Activated naive CD4-positive, alpha-beta T cell treated with Interleukin-2 at 50 U/mL for 16 hours (primary cell): ENCODE measurements around the gene SLC35A5.

Experiments
- DNase-seq: peaks from one replicate; pipeline ENCODE4 v3.0.0-alpha.2; 2020

Gene SLC35A5

GRCh38 chr3:112627919-112628466 is 66.1 kb downstream of the SLC35A5 start:
- no peak for DNase-seq

GRCh38 chr3:112629425-112629824 is 67.6 kb downstream of the SLC35A5 start:
- peak; percentile 39 for DNase-seq

- DNase-seq = no peak
These were observed 69.4 kb downstream of the SLC35A5 start for GRCh38 chr3:112631257-112631656.

DNA sequence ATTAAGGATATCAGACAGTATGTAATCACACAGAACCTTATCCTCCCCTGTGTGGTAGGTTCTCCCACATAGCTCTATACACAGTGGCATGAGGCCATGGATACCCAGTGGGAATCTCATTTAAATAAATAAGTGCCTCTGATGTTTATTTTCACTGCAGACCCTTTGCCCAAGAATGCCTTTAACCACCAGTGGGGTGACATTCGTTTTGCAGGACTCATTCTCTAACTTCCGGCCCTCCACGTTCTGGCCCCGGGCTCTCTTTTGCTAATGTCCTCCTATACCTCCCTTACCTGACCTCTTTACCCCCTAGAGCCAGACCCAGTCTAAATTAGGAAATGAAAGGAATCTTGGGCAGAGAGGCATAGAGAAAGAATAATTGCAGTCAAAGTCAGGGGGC is 70.8 kb downstream of the SLC35A5 start:
- DNase-seq = no peak

DNA sequence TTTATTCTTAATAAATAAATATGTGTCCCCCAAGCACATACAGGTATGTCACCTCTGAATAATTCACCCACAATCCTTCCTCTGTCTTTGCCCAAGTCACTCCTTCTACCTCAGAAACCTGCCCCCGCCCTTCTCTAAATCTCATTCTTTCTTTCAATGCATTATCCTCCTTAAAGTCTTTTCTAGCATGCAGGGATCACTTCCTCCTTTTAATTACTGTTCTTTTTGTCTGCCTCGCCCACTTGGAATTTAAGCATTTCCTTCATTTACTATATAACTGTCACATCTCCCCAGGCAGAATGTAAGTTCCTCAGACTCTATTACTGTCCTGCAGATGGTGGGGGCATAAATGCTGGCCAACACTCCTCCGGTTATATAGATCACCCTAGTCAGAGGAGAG is 71.3 kb downstream of the SLC35A5 start:
- DNase-seq = no peak

DNA sequence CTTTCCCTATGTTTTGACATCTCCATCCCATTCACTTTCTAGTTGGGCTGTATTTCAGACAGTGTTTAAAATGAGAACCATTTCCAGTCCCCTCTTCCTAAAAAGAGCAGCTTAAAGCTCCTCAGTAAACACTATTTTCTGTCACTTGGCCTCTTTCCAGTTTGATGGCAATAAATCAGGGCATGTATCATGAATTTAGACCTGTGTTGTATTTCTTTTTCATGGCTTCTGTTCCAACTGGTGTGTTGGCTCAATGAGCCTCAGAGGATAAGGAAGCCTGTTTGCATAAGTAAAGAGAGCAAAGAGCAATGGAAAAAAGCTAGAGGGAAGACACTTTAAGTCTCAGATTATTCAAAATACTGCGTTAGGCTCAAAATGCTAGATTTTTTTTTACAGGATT is 71.9 kb downstream of the SLC35A5 start:
- DNase-seq = no peak

- DNase-seq = no peak
These were observed 73.1 kb downstream of the SLC35A5 start for GRCh38 chr3:112634786-112635541.
